LHCN-M2 (cell line): ENCODE measurements around the gene LRRC8C. TPM values are rescaled to one million over a fixed set of nuclear protein-coding genes. Genes with fewer than 3 reads are reported as not detected.

ENCODE experiments used
- DNase-seq: peaks from one replicate; pipeline ENCODE4 v3.0.0-alpha.2; 2012; ENCODE audit warnings: low read depth
- total RNA-seq: library from RNA; depleted of rRNA; stranded (reverse); fragments of >200 nt; gene quantifications from 2 replicates; pipeline ENCODE4 v1.2.3, GENCODE V29; 2014

The LRRC8C gene
- total RNA-seq, 1 experiment from 2014 or later: 4.8 TPM

- peak; percentile 42 for DNase-seq
Measured at GRCh38 chr1:89633248-89633799, 404 bp downstream of the LRRC8C start.

GRCh38 chr1:89633800-89634625 is 1.1 kb downstream of the LRRC8C start:
- DNase-seq: no peak

GRCh38 chr1:89635825-89636815 is 3.2 kb downstream of the LRRC8C start:
- DNase-seq: no peak

- DNase-seq: no peak
Measured at GRCh38 chr1:89637496-89637895, 4.6 kb downstream of the LRRC8C start.

- DNase-seq: no peak
Measured at GRCh38 chr1:89640440-89640839, 7.5 kb downstream of the LRRC8C start.

- no peak for DNase-seq
Measured at GRCh38 chr1:89641781-89642180, 8.9 kb downstream of the LRRC8C start.

- no peak for DNase-seq
Measured at GRCh38 chr1:89643577-89643976, 10.7 kb downstream of the LRRC8C start.

- DNase-seq: no peak
Measured at GRCh38 chr1:89644119-89644814, 11.3 kb downstream of the LRRC8C start.

GRCh38 chr1:89646259-89646658 is 13.3 kb downstream of the LRRC8C start:
- DNase-seq: no peak

GRCh38 chr1:89649783-89650182 is 16.9 kb downstream of the LRRC8C start:
- no peak for DNase-seq

GRCh38 chr1:89652373-89652772 is 19.5 kb downstream of the LRRC8C start:
- DNase-seq: no peak

GRCh38 chr1:89657886-89658285 is 25.0 kb downstream of the LRRC8C start:
- DNase-seq: no peak

GRCh38 chr1:89659322-89660081 is 26.6 kb downstream of the LRRC8C start:
- no peak for DNase-seq

- peak; percentile 14 for DNase-seq
Measured at GRCh38 chr1:89660224-89661061, 27.5 kb downstream of the LRRC8C start.

- no peak for DNase-seq
Measured at GRCh38 chr1:89665941-89666340, 33.0 kb downstream of the LRRC8C start.

GRCh38 chr1:89666640-89667039 is 33.7 kb downstream of the LRRC8C start:
- no peak for DNase-seq

GRCh38 chr1:89667691-89668090 is 34.8 kb downstream of the LRRC8C start:
- no peak for DNase-seq

- DNase-seq: no peak
Measured at GRCh38 chr1:89668961-89669360, 36.0 kb downstream of the LRRC8C start.

GRCh38 chr1:89669441-89669840 is 36.5 kb downstream of the LRRC8C start:
- no peak for DNase-seq

- peak; percentile 19 for DNase-seq
Measured at GRCh38 chr1:89670163-89670562, 37.2 kb downstream of the LRRC8C start.
